ENCODE measurements around the gene SLC27A5. TPM values are rescaled to one million over a fixed set of nuclear protein-coding genes. Genes with fewer than 3 reads are reported as not detected.

Gene SLC27A5
- total and polyA plus RNA-seq, 9 of the 15 experiments (the other 6 are each of a cell fraction or from before 2014, with no cell fraction given) = 42.2 to 318 (median 64.7) TPM

DNA sequence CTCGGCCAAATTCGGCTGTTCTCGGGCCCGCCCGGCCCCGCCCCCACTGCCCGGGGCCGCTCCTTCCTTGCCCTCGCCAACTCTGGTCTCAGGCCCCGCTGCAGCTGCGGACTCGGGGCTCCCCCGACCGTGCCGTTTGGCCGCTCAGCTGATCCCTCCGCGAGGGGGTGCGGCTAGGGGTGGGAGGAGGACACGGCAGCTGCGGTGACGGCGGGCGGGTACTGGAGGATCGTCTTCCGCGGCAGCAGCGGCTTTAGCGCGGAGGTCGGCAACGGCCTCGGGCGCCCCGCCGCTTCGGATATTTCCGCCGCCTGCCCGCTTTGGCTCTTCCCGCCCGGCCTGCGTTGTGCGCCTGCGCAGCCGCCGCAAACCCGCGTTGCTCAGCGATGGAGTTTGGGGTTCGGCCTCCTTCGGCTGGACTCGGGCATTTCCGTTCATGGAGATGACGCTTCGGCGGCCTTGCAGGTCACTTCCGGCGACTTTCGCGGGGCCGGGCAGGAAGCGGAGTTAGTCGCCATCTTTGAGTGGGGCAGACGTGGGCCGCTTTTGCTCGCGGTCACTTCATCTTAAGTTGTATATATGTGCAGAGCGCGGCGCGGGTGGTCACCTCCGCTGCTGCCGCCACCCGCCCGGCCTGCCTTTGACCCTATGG is 47.0 kb upstream of the SLC27A5 start (continued):
- TF ChIP-seq SMAD2 (IDR thresholded peaks at IDR 0.05; ENCODE audit: low read depth, low read length) = no peak
- peak; percentile 98 for TF ChIP-seq GATAD2A (IDR thresholded peaks at IDR 0.05)
- TF ChIP-seq MECOM (CRISPR knock-in tag; IDR thresholded peaks at IDR 0.05) = no peak
- TF ChIP-seq, protein P1, sequence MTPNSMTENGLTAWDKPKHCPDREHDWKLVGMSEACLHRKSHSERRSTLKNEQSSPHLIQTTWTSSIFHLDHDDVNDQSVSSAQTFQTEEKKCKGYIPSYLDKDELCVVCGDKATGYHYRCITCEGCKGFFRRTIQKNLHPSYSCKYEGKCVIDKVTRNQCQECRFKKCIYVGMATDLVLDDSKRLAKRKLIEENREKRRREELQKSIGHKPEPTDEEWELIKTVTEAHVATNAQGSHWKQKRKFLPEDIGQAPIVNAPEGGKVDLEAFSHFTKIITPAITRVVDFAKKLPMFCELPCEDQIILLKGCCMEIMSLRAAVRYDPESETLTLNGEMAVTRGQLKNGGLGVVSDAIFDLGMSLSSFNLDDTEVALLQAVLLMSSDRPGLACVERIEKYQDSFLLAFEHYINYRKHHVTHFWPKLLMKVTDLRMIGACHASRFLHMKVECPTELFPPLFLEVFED (CRISPR knock-in tag; conservative IDR thresholded peaks at IDR 0.05) = no peak
- peak; percentile 56 for TF ChIP-seq SUPT5H (IDR thresholded peaks at IDR 0.05)
- 0 out of 2 replicates have a peak, but pooled peaks have one; percentile 66 for TF ChIP-seq CBX1 (IDR thresholded peaks at IDR 0.05; ENCODE audit: low read depth)
- TF ChIP-seq, protein P2, sequence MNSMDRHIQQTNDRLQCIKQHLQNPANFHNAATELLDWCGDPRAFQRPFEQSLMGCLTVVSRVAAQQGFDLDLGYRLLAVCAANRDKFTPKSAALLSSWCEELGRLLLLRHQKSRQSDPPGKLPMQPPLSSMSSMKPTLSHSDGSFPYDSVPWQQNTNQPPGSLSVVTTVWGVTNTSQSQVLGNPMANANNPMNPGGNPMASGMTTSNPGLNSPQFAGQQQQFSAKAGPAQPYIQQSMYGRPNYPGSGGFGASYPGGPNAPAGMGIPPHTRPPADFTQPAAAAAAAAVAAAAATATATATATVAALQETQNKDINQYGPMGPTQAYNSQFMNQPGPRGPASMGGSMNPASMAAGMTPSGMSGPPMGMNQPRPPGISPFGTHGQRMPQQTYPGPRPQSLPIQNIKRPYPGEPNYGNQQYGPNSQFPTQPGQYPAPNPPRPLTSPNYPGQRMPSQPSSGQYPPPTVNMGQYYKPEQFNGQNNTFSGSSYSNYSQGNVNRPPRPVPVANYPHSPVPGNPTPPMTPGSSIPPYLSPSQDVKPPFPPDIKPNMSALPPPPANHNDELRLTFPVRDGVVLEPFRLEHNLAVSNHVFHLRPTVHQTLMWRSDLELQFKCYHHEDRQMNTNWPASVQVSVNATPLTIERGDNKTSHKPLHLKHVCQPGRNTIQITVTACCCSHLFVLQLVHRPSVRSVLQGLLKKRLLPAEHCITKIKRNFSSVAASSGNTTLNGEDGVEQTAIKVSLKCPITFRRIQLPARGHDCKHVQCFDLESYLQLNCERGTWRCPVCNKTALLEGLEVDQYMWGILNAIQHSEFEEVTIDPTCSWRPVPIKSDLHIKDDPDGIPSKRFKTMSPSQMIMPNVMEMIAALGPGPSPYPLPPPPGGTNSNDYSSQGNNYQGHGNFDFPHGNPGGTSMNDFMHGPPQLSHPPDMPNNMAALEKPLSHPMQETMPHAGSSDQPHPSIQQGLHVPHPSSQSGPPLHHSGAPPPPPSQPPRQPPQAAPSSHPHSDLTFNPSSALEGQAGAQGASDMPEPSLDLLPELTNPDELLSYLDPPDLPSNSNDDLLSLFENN (IDR thresholded peaks at IDR 0.05; ENCODE audit: low read depth in 2 of 2, low read length in 2 of 2) = no peak; a peak in 1 of 4 replicates
- TF ChIP-seq GTF2A2 (tag; IDR thresholded peaks at IDR 0.05) = no peak
- 0 out of 4 replicates have a peak, but pooled peaks of 1 of the 2 experiments have one; percentile 49 for TF ChIP-seq TBL1XR1 (IDR thresholded peaks at IDR 0.05; ENCODE audit: low read length in 2 of 2)
- no peak for TF ChIP-seq LARP7 (IDR thresholded peaks at IDR 0.05)
- TF ChIP-seq, protein P3, sequence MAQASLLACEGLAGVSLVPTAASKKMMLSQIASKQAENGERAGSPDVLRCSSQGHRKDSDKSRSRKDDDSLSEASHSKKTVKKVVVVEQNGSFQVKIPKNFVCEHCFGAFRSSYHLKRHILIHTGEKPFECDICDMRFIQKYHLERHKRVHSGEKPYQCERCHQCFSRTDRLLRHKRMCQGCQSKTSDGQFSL (CRISPR knock-in tag; IDR thresholded peaks at IDR 0.05) = no peak
- TF ChIP-seq, protein P3 (tag; IDR thresholded peaks at IDR 0.05) = no peak
- TF ChIP-seq, protein P4, sequence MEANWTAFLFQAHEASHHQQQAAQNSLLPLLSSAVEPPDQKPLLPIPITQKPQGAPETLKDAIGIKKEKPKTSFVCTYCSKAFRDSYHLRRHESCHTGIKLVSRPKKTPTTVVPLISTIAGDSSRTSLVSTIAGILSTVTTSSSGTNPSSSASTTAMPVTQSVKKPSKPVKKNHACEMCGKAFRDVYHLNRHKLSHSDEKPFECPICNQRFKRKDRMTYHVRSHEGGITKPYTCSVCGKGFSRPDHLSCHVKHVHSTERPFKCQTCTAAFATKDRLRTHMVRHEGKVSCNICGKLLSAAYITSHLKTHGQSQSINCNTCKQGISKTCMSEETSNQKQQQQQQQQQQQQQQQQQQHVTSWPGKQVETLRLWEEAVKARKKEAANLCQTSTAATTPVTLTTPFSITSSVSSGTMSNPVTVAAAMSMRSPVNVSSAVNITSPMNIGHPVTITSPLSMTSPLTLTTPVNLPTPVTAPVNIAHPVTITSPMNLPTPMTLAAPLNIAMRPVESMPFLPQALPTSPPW (CRISPR knock-in tag; IDR thresholded peaks at IDR 0.05) = peak; percentile 54; the same call in 1 of the 2 replicates
- no peak for TF ChIP-seq RAD21 (CRISPR knock-in tag; conservative IDR thresholded peaks at IDR 0.05 in 1 of 2, IDR thresholded peaks at IDR 0.05 in 1 of 2)
- TF ChIP-seq THRAP3 (IDR thresholded peaks at IDR 0.05; ENCODE audit: borderline replicate concordance) = no peak
- TF ChIP-seq, protein P5, sequence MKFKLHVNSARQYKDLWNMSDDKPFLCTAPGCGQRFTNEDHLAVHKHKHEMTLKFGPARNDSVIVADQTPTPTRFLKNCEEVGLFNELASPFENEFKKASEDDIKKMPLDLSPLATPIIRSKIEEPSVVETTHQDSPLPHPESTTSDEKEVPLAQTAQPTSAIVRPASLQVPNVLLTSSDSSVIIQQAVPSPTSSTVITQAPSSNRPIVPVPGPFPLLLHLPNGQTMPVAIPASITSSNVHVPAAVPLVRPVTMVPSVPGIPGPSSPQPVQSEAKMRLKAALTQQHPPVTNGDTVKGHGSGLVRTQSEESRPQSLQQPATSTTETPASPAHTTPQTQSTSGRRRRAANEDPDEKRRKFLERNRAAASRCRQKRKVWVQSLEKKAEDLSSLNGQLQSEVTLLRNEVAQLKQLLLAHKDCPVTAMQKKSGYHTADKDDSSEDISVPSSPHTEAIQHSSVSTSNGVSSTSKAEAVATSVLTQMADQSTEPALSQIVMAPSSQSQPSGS (CRISPR knock-in tag; IDR thresholded peaks at IDR 0.05) = no peak
- TF ChIP-seq, protein P6, sequence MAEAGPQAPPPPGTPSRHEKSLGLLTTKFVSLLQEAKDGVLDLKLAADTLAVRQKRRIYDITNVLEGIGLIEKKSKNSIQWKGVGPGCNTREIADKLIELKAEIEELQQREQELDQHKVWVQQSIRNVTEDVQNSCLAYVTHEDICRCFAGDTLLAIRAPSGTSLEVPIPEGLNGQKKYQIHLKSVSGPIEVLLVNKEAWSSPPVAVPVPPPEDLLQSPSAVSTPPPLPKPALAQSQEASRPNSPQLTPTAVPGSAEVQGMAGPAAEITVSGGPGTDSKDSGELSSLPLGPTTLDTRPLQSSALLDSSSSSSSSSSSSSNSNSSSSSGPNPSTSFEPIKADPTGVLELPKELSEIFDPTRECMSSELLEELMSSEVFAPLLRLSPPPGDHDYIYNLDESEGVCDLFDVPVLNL (CRISPR knock-in tag; IDR thresholded peaks at IDR 0.05; ENCODE audit: low read depth) = no peak
- TF ChIP-seq STAG1 (CRISPR knock-in tag; IDR thresholded peaks at IDR 0.05; ENCODE audit: borderline replicate concordance) = no peak

Measured in K562 (cell line).